ENCODE measurements around the gene GSG1L2. TPM values are rescaled to one million over a fixed set of nuclear protein-coding genes. Genes with fewer than 3 reads are reported as not detected.

Gene GSG1L2
- total RNA-seq, 4 donors from 2014 or later, result not detected

- Histone ChIP-seq H3K9me3 (no peaks in the 10 kb centered on the region), H3K27me3 (no peaks in the 10 kb centered on the region), H3K27ac (no peak overlapping the region), H3K4me3 (no peak overlapping the region), H3K36me3 (no peaks in the 10 kb centered on the region), H3K4me1 (no peaks in the 10 kb centered on the region)
- DNase-seq, result no peak
- no peak for TF ChIP-seq POLR2A (IDR thresholded peaks at IDR 0.05)
- TF ChIP-seq CTCF (IDR thresholded peaks at IDR 0.05), result no peak
Observed at GRCh38 chr17:9771465-9771864, 50.4 kb downstream of the GSG1L2 start.

- no peak overlapping the region for H3K4me3 ChIP-seq
- no peaks in the 10 kb centered on the region for H3K9me3 ChIP-seq
- DNase-seq, result no peak
- no peak overlapping the region for H3K27ac ChIP-seq
- TF ChIP-seq POLR2A (IDR thresholded peaks at IDR 0.05) (no peak), CTCF (IDR thresholded peaks at IDR 0.05) (no peak)
- no peaks in the 10 kb centered on the region for H3K36me3 ChIP-seq
- no peaks in the 10 kb centered on the region for H3K4me1 ChIP-seq
- H3K27me3 ChIP-seq, result no peaks in the 10 kb centered on the region
Observed at GRCh38 chr17:9769036-9769695, 52.7 kb downstream of the GSG1L2 start.

- no peak for DNase-seq
- no peak for TF ChIP-seq POLR2A (IDR thresholded peaks at IDR 0.05)
- TF ChIP-seq CTCF (IDR thresholded peaks at IDR 0.05), result peak in 4 of 6 experiments; percentile 35 to 48 (median 44)
- Histone ChIP-seq H3K9me3 (no peaks in the 10 kb centered on the region), H3K4me1 (no peaks in the 10 kb centered on the region), H3K27ac (no peak overlapping the region), H3K4me3 (no peak overlapping the region), H3K27me3 (no peaks in the 10 kb centered on the region), H3K36me3 (no peaks in the 10 kb centered on the region)
Observed at GRCh38 chr17:9768381-9768934, 53.4 kb downstream of the GSG1L2 start.

GRCh38 chr17:9767432-9767991 is 54.4 kb downstream of the GSG1L2 start:
- no peak for DNase-seq
- TF ChIP-seq POLR2A (IDR thresholded peaks at IDR 0.05) (no peak), CTCF (IDR thresholded peaks at IDR 0.05) (no peak)
- no peak overlapping the region for H3K4me3 ChIP-seq
- H3K27me3 ChIP-seq, result no peaks in the 10 kb centered on the region
- no peaks in the 10 kb centered on the region for H3K4me1 ChIP-seq
- no peaks in the 10 kb centered on the region for H3K36me3 ChIP-seq
- H3K9me3 ChIP-seq, result no peaks in the 10 kb centered on the region
- no peak overlapping the region for H3K27ac ChIP-seq

GRCh38 chr17:9766970-9767369 is 54.9 kb downstream of the GSG1L2 start:
- no peaks in the 10 kb centered on the region for H3K27me3 ChIP-seq
- H3K4me3 ChIP-seq, result no peak overlapping the region
- H3K36me3 ChIP-seq, result no peaks in the 10 kb centered on the region
- TF ChIP-seq CTCF (IDR thresholded peaks at IDR 0.05) (no peak), POLR2A (IDR thresholded peaks at IDR 0.05) (no peak)
- DNase-seq, result no peak
- no peak overlapping the region for H3K27ac ChIP-seq
- H3K4me1 ChIP-seq, result no peaks in the 10 kb centered on the region
- H3K9me3 ChIP-seq, result no peaks in the 10 kb centered on the region
